B cell (primary cell): ENCODE measurements around the gene LRRC75B. TPM values are rescaled to one million over a fixed set of nuclear protein-coding genes. Genes with fewer than 3 reads are reported as not detected.

Source experiments
- ATAC-seq: fragments of 200-7000 bp; cut with Tn5 transposase; one replicate; pipeline ENCODE4 v1.10.0; 2021; ENCODE audit warnings: low read depth, mild to moderate bottlenecking, moderate number of reproducible peaks, moderate library complexity
- CTCF ChIA-PET: fragments of 350-600 bp; sonication (Branson Sonifier 250); formaldehyde crosslinking; loops from one replicate; lab custom pipeline; 2021; ENCODE audit warnings: antibody characterized with exemption, inconsistent platforms; lab: Charles Lee
- POLR2A ChIA-PET: fragments of 350-600 bp; sonication (Branson Sonifier 250); formaldehyde crosslinking; loops from one replicate; lab custom pipeline; 2021; ENCODE audit warnings: antibody characterized with exemption; lab: Charles Lee
- DNase-seq: peaks from one replicate; pipeline ENCODE4 v3.0.0; 2013
- H2AFZ ChIP-seq: 2 replicates; pipeline ENCODE4 v1.6.1; 2012; ENCODE audit warnings: mild to moderate bottlenecking, low read depth, low read length; ENCODE audit not compliant: insufficient read depth, poor library complexity, severe bottlenecking
- H3K27ac ChIP-seq, 2 donors: 1 replicate in 1 of 2; 2 replicates in 1 of 2; pipeline ENCODE4 v1.5.1; 2012 to 2013; ENCODE audit warnings: low read length in 2 of 2, mild to moderate bottlenecking in 2 of 2, moderate library complexity in 1 of 2
- H3K27me3 ChIP-seq, 4 experiments: fragments of 200-600 bp in 1 of 4; sonication (generic) in 1 of 4; replicated peaks in 1 of 4; 1 replicate in 2 of 4; 2 replicates in 2 of 4; pipeline versions ENCODE4 v1.6.1 to v1.7.0; 2013 to 2016; ENCODE audit warnings: low read length in 3 of 4, mild to moderate bottlenecking in 2 of 4, mixed read lengths in 1 of 4, moderate library complexity in 1 of 4; ENCODE audit not compliant: insufficient read depth in 4 of 4, control insufficient read depth in 3 of 4; ENCODE audit errors: control extremely low read depth in 1 of 4
- H3K36me3 ChIP-seq, 2 experiments: replicated peaks in 1 of 2; 1 replicate in 1 of 2; 2 replicates in 1 of 2; pipeline versions ENCODE4 v1.6.1 to v1.7.1; 2013; ENCODE audit warnings: low read length in 1 of 2; ENCODE audit not compliant: insufficient read depth in 2 of 2, control insufficient read depth in 1 of 2; ENCODE audit errors: control extremely low read depth in 1 of 2, extremely low read depth in 1 of 2
- H3K4me1 ChIP-seq, 2 donors: fragments of 200-600 bp in 1 of 2; sonication (generic) in 1 of 2; 1 replicate in 1 of 2; 2 replicates in 1 of 2; pipeline versions ENCODE4 v1.5.1 to v1.6.1; 2013 to 2017; ENCODE audit warnings: low read length in 2 of 2; ENCODE audit not compliant: control insufficient read depth in 2 of 2, insufficient read depth in 2 of 2
- H3K4me2 ChIP-seq: replicated peaks from 2 replicates; pipeline ENCODE3; 2012; ENCODE audit warnings: mild to moderate bottlenecking, low read depth, low read length; ENCODE audit not compliant: poor library complexity, severe bottlenecking
- H3K4me3 ChIP-seq, 5 experiments: fragments of 200-600 bp in 1 of 5; sonication (generic) in 1 of 5; 1 replicate in 3 of 5; 2 replicates in 2 of 5; pipeline versions ENCODE4 v1.5.1 to v1.7.0; 2011 to 2016; ENCODE audit warnings: low read length in 4 of 5, mild to moderate bottlenecking in 4 of 5, low read depth in 2 of 5, control low read depth in 1 of 5, moderate library complexity in 1 of 5; ENCODE audit not compliant: insufficient read depth in 1 of 5; ENCODE audit errors: control extremely low read depth in 1 of 5, extremely low read depth in 1 of 5
- H3K79me2 ChIP-seq: fragments of 200-600 bp; sonication (generic); one replicate; pipeline ENCODE4 v1.6.0; 2016; ENCODE audit warnings: low read length; ENCODE audit not compliant: control insufficient read depth, insufficient read depth
- H3K9ac ChIP-seq: fragments of 200-600 bp; sonication (generic); 2 replicates; pipeline ENCODE4 v1.6.1; 2017; ENCODE audit warnings: mild to moderate bottlenecking, low read length, moderate library complexity
- H3K9me3 ChIP-seq, 3 donors: one replicate each; pipeline versions ENCODE4 v1.6.1 to v1.7.1; 2013; ENCODE audit warnings: low read length in 2 of 3; ENCODE audit not compliant: control insufficient read depth in 2 of 3, insufficient read depth in 1 of 3; ENCODE audit errors: control extremely low read depth in 1 of 3
- H4K20me1 ChIP-seq: 2 replicates; pipeline ENCODE4 v1.6.0; 2012; ENCODE audit warnings: mild to moderate bottlenecking, low read length; ENCODE audit not compliant: insufficient read depth, control insufficient read depth, poor library complexity, severe bottlenecking
- H3K27ac Mint-ChIP-seq: one replicate; pipeline ENCODE4 v1.8.0; 2021; ENCODE audit warnings: mixed read lengths
- H3K27me3 Mint-ChIP-seq: one replicate; pipeline ENCODE4 v1.8.0; 2021; ENCODE audit warnings: mixed read lengths
- H3K4me1 Mint-ChIP-seq: one replicate; pipeline ENCODE4 v1.8.0; 2021; ENCODE audit warnings: mixed read lengths
- H3K4me3 Mint-ChIP-seq: one replicate; pipeline ENCODE4 v1.8.0; 2021; ENCODE audit warnings: mixed read lengths
- H3K9me3 Mint-ChIP-seq: one replicate; pipeline ENCODE4 v1.8.0; 2022; ENCODE audit warnings: mixed read lengths; ENCODE audit not compliant: insufficient read depth
- CTCF ChIP-seq: fragments of 200-600 bp; IDR thresholded peaks from one replicate; pipeline ENCODE4 v1.8.0; 2022; ENCODE audit warnings: antibody characterized with exemption, mild to moderate bottlenecking
- EZH2 ChIP-seq: IDR thresholded peaks from 2 replicates; pipeline ENCODE4 v1.6.1; 2012; ENCODE audit warnings: borderline replicate concordance, low read depth, mild to moderate bottlenecking, moderate library complexity, low read length; ENCODE audit not compliant: insufficient read depth, poor library complexity, severe bottlenecking
- WGBS: methylation state at CpG from one replicate; pipeline ENCODE4 v1.1.5; 2013; ENCODE audit warnings: missing lambda C conversion rate; ENCODE audit not compliant: insufficient coverage; 5-methylcytosine and 5-hydroxymethylcytosine counted together
- intact Hi-C: fragments of 100-400 bp; cut with micrococcal nuclease; formaldehyde crosslinking; loops from one replicate; pipeline ENCODE4 v1.10.0; 2022
- polyA plus RNA-seq: library from polyadenylated mRNA; depleted of rRNA; stranded (reverse); fragments of >200 nt; gene quantifications from 2 replicates; pipeline ENCODE4 v1.2.3, GENCODE V29; 2012
- total RNA-seq, 2 donors: library from RNA; stranded (reverse); fragments of 120-200 nt in 1 of 2; gene quantifications; 1 replicate in 1 of 2; 2 replicates in 1 of 2; pipeline versions ENCODE4 v1.2.3 to v1.2.4, GENCODE V29; 2013 to 2022

The LRRC75B gene
- total and polyA plus RNA-seq, 2 donors (not counting 1 experiment from before 2014, with no cell fraction given), result 1.3 to 3.1 TPM

- POLR2A ChIA-PET, result interaction anchor here (0.7 kb wide), 1 partner anchor 82 kb away, joined by 3 read pairs; no protein-coding TSS in a partner anchor
- Histone ChIP-seq H3K27me3 (no peaks in the 10 kb centered on the region), H2AFZ (no peak overlapping the region), H3K79me2 (no peaks in the 10 kb centered on the region), H4K20me1 (no peaks in the 10 kb centered on the region), H3K9me3 (no peaks in the 10 kb centered on the region), H3K4me3 (no peak overlapping the region), H3K4me2 (no peak overlapping the region), H3K36me3 (no peaks in the 10 kb centered on the region), H3K27ac (no peak overlapping the region), H3K4me1 (no peaks in the 10 kb centered on the region), H3K9ac (no peak overlapping the region)
- no peaks in the 10 kb centered on the region for H3K9me3 Mint-ChIP-seq
- H3K27ac Mint-ChIP-seq, result no peak overlapping the region
- CTCF ChIA-PET, result no interaction called here
- WGBS, result 96% methylated on average over 10 of the region's 12 CpGs
- H3K4me3 Mint-ChIP-seq, result no peak overlapping the region
- H3K27me3 Mint-ChIP-seq, result no peaks in the 10 kb centered on the region
- intact Hi-C loops, result no loop called here
- DNase-seq, result no peak
- H3K4me1 Mint-ChIP-seq, result no peaks in the 10 kb centered on the region
- ATAC-seq, result no peak
- TF ChIP-seq EZH2 (no peak), CTCF (no peak)
Observed at GRCh38 chr22:24582056-24582814, 10.6 kb downstream of the LRRC75B start.

GRCh38 chr22:24580276-24580675 lies 12.6 kb downstream of the LRRC75B start:
- H3K4me1 ChIP-seq, result no peaks in the 10 kb centered on the region
- intact Hi-C loops, result no loop called here
- POLR2A ChIA-PET, result no interaction called here
- no peak overlapping the region for H3K4me3 ChIP-seq
- TF ChIP-seq CTCF (no peak), EZH2 (no peak)
- no peaks in the 10 kb centered on the region for H3K79me2 ChIP-seq
- WGBS, result no CpG with 5 or more reads among the region's 2 CpGs
- CTCF ChIA-PET, result no interaction called here
- H3K36me3 ChIP-seq, result peaks cover 2 to 3% of the 10 kb centered on the region in 2 experiments
- no peaks in the 10 kb centered on the region for H4K20me1 ChIP-seq
- Mint-ChIP-seq H3K4me3 (no peak overlapping the region), H3K4me1 (no peaks in the 10 kb centered on the region), H3K27me3 (no peaks in the 10 kb centered on the region), H3K9me3 (no peaks in the 10 kb centered on the region), H3K27ac (no peak overlapping the region)
- ATAC-seq, result no peak
- H3K27me3 ChIP-seq, result no peaks in the 10 kb centered on the region
- no peak overlapping the region for H3K4me2 ChIP-seq
- no peak overlapping the region for H3K27ac ChIP-seq
- no peak for DNase-seq
- H2AFZ ChIP-seq, result no peak overlapping the region
- H3K9ac ChIP-seq, result no peak overlapping the region
- no peaks in the 10 kb centered on the region for H3K9me3 ChIP-seq
